NCI-H2196 (cell line): ENCODE results near the gene TBC1D5.
"Not testable (repeated sequence)": the region's sequence is repeated elsewhere in the genome, so short reads cannot be mapped to it uniquely, and the experiment has no call there.

ENCODE experiments used
- DNase-seq: peaks from one replicate; lab custom pipeline; 2025; ENCODE audit not compliant: unreplicated experiment; lab: John Stamatoyannopoulos, UW

Gene TBC1D5

GRCh38 chr3:17491190-17491589 is 251.2 kb downstream of the TBC1D5 start:
- DNase-seq = not testable (repeated sequence)

- no peak for DNase-seq
Measured at GRCh38 chr3:17489139-17489538, 253.3 kb downstream of the TBC1D5 start.

DNA sequence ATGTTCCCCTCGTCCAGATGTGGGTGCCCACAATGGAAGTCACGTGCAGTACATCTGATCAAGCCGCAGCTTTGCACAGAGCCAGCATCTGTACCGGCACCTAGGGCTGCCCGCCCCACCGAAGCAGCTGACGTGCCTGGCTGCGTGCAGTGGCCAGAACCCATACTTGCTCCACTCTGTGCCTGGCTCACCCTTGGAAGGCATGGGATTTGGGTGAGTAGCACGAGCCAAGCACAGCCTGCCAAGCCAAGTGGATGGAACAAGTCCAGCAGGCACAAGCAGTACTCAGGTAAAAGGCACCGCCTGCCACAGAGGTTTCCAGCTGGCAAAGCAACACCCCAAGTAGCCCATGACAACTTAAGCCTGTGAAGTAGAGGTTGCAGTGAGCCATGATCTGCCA is 261.3 kb downstream of the TBC1D5 start:
- DNase-seq = no peak

GRCh38 chr3:17479681-17480405 is 262.6 kb downstream of the TBC1D5 start:
- DNase-seq = no peak

DNA sequence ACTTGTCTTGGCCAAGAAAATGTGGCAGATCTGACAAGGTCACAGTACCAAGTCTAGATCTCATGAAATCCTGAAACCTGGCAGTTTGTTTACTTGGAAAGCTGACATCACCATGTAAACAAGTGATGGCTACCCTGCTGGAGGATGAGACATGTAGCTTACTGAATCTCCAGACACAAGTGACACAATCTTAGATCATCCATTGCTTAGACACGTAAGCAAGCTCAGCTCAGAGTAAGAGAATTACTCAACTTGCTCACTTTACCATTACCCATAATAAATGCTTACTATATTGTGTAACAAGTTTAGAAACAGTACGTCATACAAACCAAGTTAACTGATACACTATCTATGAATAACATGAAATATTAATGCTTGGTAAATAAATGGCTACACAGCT is 263.8 kb downstream of the TBC1D5 start:
- DNase-seq = no peak

DNA sequence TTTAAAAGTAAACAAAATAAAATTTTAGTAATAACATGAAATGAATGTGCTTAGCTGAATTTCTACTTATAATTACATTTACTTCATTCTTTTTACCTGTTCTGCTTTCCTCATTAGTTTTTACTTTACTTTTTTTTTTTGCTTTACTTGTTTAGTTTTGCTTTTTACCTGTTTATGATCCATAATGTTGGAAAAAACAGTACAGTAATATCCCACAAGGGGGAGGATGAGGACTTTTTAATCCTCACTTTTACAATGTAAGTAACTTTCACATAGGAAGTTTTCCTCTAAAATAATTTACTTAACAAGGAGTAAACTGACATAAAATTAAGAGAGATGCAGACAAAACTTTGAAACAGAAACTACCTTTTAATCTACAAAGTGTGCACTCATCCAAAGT is 268.7 kb downstream of the TBC1D5 start:
- no peak for DNase-seq

- no peak for DNase-seq
Measured at GRCh38 chr3:17469954-17470353, 272.5 kb downstream of the TBC1D5 start.

DNA sequence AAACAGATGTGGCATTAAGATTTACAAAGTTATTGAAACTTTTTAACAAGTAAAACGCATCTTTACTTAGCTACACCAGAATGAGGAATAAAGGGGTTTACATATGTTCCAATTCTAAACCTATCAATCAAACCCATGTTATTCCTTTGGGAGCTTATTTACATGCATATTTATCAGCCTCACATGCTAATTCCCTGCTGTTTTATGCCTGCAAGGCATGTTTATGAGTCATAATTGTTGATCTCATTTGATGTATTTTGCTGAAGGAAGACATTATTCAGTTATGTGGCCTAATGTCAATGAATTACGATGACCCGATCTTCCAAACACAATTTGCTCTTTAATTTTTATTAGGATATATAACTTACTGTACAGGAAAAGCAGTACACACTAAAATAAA is 272.9 kb downstream of the TBC1D5 start:
- DNase-seq = no peak

- no peak for DNase-seq
Measured at GRCh38 chr3:17466028-17466427, 276.4 kb downstream of the TBC1D5 start.

DNA sequence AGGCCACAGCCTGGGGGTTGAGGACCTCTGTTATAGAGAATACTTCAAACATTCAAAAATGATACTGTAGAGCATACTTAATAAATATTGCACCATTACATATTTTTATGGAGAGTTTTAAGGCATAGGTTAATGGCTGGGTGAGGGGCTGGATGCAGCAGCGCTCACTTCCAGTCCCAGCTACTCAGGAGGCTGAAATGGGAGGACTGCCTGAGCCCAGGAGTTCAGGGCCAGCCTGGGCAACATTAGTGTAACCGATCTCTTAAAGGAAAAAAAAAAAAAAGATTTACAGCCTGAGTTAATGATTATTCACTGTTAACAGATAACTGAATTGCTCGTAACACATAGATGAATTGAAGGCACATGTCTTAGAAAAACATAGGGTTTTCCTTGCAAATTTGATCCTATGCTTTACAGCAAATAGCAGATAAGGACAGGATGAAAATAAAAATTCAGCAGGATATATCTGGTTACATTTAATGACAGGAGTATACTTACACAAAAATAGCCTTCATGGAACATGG is 282.9 kb downstream of the TBC1D5 start:
- DNase-seq = no peak

DNA sequence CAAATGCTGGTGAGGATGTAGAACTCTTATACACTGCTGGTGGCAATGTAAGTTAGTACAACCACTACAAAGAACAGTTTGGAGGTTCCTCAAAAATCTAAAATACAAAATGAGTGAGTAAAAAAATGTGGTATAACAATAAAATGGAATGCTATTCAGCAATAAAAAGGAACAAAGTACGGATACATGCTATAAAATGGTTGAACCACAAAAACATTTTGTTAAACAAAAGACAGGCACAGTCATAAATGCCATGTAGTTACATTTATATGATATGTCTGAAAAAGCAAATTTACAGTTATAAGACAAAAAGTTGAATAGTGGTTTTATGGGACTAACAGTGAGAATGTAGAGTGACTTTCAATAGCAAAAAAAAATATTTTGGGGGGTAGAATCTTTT is 285.8 kb downstream of the TBC1D5 start:
- DNase-seq = no peak

DNA sequence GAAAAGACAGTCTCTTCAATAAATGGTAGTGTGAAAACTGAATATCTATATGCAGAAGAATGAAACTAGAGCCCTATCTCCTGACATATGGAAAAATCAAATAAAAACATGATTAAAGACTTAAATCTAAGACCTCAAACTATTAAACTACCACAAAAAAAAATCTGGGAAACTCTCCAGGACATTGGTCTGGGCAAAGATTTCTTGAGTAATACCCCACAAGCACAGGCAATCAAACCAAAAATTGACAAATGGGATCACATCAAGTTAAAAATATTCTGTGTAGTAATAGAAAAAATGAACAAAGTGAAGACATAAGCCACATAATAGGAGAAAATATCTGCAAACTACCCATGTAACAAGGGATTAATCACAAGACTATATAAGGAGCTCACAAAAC is 286.4 kb downstream of the TBC1D5 start:
- no peak for DNase-seq

- no peak for DNase-seq
Measured at GRCh38 chr3:17444865-17445264, 297.6 kb downstream of the TBC1D5 start.

- no peak for DNase-seq
Measured at GRCh38 chr3:17443142-17443541, 299.3 kb downstream of the TBC1D5 start.

GRCh38 chr3:17442332-17443049 is 299.9 kb downstream of the TBC1D5 start:
- no peak for DNase-seq

DNA sequence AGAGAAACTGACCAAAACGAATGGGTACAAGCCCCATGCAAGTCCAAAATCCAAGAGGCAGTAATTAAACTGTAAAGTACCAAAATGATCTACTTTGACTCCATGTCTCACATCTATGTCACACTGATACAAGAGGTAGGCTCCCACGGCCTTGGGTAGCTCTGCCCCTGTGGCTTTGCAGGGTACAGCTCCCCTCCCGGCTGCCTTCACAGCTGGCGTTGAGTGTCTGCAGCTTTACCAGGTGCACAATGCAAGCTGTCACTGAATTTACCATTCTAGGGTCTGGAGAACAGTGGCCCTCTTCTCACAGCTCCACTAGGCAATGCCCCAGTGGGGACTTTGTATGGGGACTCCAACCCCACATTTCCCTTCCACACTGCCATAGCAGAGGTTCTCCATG is 308.6 kb downstream of the TBC1D5 start:
- no peak for DNase-seq

DNA sequence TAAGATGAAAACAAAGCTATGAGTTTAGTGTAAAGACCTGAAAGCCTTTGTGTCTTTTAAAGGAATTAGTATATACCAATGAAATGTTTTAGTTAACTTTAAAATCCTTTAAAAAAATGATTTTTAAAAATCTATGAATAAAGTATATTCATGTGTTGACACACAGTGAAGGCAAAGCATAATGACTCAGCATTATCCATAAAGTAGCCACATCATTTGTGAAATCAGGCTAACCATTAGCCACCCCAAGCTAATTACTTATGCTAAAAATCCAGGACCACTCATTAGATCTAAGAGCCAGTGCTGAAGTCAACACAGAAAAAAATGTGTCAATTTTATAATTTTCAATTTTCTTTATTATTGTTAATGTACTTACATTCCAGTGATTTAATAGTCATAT is 310.2 kb downstream of the TBC1D5 start:
- DNase-seq = no peak

- DNase-seq = no peak
Measured at GRCh38 chr3:17431484-17432045, 310.9 kb downstream of the TBC1D5 start.

DNA sequence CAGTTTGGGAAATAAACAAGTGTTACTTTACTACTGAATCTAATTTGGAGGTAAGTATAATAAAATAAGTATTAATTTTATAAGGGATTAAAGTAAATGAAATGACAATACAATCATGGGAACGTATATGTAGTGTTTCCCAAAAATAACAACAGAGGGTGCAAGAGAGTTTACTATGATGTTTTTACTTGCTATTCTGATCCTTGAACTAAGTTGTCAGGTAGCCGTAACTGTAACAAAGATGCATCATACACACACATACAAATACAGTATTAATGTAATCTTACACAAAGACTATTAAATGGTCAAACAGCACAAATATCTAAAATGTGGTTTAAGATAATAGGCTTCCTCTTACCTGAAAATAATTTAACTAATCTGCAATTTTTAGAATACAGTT is 311.4 kb downstream of the TBC1D5 start:
- peak; percentile 5 for DNase-seq

- DNase-seq = no peak
Measured at GRCh38 chr3:17430582-17430981, 311.8 kb downstream of the TBC1D5 start.

DNA sequence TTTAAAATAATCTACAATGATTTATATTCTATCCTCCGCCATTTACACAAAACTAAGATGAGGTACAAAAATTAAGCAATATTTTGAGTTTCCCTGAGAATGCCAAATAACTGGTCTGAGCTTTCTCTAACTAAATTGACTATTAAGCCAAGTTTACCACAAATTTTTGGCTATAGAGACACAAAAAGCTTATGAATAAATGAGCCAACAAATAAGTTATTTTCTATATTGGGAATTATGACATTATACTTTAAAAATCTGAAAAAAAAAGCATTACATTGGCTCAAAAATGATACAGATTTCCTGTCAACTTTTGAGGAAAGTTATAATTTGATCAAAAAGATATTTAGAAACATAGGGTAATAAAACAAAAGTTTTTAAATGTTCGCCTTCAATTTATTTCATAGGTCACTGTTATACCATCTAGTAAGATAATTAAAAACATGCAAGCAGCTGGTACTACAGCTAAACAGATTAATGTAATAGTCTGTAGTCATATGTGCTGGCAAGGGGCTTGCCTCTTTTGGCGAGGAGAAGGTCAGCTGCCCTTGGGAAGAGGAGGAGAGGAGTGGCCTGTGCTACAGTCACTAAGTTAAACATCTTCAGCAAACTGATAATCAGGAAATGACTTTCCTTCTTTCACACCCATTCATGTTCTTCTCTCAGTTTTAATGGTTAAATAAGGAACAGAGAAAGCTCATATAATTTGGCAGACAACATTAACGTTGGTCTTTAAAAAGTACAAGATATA is 318.5 kb downstream of the TBC1D5 start:
- no peak for DNase-seq
